ENCODE results near the gene TTC17.
"Not testable (repeated sequence)": the region's sequence is repeated elsewhere in the genome, so short reads cannot be mapped to it uniquely, and the experiment has no call there.

Gene TTC17

DNA sequence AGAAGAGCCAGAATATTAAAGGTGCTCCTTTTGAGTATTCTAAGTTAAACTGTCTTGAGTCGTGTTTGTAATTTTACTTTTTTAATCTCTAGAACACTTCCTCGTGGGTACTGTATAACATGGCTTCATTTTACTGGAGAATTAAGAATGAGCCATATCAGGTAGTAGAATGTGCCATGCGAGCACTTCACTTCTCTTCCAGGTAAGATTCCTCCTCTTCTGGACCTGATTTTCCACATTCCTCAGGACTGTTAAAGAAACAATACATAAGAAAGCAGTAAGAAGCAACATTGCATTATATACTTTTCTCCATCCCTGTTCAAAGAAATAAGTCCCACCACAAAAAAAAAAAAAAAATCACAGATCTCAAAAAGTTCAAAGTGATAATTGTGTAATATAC lies 37.9 kb downstream of the TTC17 start:
- Histone ChIP-seq H3K36me3 (ENCODE audit: low read depth) (peaks cover 91% of the 10 kb centered on the region), H3K9me3 (ENCODE audit: severe bottlenecking) (no peaks in the 10 kb centered on the region), H3K27me3 (ENCODE audit: insufficient read depth, poor library complexity, severe bottlenecking) (no peaks in the 10 kb centered on the region), H3K4me3 (ENCODE audit: severe bottlenecking) (no peak overlapping the region), H3K27ac (ENCODE audit: poor library complexity, severe bottlenecking) (no peak overlapping the region), H3K4me1 (ENCODE audit: insufficient read depth, poor library complexity, severe bottlenecking) (no peaks in the 10 kb centered on the region)
- no peak for DNase-seq (ENCODE audit: low spot score)
- TF ChIP-seq, protein P1, sequence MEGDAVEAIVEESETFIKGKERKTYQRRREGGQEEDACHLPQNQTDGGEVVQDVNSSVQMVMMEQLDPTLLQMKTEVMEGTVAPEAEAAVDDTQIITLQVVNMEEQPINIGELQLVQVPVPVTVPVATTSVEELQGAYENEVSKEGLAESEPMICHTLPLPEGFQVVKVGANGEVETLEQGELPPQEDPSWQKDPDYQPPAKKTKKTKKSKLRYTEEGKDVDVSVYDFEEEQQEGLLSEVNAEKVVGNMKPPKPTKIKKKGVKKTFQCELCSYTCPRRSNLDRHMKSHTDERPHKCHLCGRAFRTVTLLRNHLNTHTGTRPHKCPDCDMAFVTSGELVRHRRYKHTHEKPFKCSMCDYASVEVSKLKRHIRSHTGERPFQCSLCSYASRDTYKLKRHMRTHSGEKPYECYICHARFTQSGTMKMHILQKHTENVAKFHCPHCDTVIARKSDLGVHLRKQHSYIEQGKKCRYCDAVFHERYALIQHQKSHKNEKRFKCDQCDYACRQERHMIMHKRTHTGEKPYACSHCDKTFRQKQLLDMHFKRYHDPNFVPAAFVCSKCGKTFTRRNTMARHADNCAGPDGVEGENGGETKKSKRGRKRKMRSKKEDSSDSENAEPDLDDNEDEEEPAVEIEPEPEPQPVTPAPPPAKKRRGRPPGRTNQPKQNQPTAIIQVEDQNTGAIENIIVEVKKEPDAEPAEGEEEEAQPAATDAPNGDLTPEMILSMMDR (IDR thresholded peaks at IDR 0.05; ENCODE audit: poor library complexity, severe bottlenecking), result no peak
- ATAC-seq (ENCODE audit: low read depth), result no peak

DNA sequence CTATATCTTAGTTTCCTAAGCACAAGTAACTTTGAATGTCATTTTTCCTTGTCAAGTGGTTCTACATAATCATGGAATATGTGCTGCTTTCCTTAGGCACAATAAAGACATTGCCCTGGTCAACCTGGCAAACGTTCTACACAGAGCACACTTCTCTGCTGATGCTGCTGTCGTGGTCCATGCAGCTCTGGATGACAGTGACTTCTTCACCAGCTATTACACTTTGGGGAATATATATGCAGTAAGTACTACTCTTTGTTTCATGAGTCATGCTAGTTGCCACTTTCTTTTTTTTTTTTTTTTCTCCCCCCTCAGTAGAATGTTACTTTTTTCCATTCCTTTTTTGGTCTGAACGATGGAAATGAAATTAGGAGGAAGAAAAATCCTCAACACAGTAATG lies 38.5 kb downstream of the TTC17 start:
- DNase-seq (ENCODE audit: low spot score) (no peak), ATAC-seq (ENCODE audit: low read depth) (no peak)
- H3K4me1 ChIP-seq (ENCODE audit: insufficient read depth, poor library complexity, severe bottlenecking), result no peaks in the 10 kb centered on the region
- no peaks in the 10 kb centered on the region for H3K9me3 ChIP-seq (ENCODE audit: severe bottlenecking)
- H3K27ac ChIP-seq (ENCODE audit: poor library complexity, severe bottlenecking), result no peak overlapping the region
- peaks cover 91% of the 10 kb centered on the region for H3K36me3 ChIP-seq (ENCODE audit: low read depth)
- no peak overlapping the region for H3K4me3 ChIP-seq (ENCODE audit: severe bottlenecking)
- no peaks in the 10 kb centered on the region for H3K27me3 ChIP-seq (ENCODE audit: insufficient read depth, poor library complexity, severe bottlenecking)
- TF ChIP-seq, protein P1 (IDR thresholded peaks at IDR 0.05; ENCODE audit: poor library complexity, severe bottlenecking), result no peak

DNA sequence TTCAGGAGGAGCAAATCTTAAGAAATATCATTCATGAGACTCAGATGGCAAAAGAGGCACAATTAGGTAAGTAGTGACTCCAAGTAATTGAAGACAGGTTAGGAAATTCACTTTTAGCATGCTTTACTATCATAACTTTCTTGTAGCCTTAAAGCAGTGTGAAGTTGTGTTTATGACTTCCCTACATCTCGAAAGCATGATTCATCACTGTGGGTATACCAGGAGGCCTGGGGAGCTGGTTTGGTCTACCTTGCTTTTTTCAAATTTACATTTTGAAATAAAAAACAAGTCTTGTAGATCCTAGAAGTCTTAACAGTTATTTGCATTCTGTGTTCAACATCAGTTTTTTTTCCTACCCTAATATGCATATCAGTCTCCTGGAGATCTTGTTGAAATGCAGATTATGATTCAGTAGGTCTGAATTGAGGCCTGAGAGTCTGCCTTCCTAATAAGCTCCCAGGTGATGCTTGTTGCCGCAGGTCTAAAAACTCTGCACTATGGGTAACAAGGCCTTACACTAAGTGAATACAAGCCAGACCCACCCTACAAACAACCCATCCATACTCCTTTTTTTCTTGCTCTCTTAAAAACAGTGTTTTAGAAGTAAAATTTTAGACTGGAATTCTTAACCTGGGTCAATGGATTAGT lies 41.4 kb downstream of the TTC17 start:
- H3K4me1 ChIP-seq (ENCODE audit: insufficient read depth, poor library complexity, severe bottlenecking), result peaks cover 9% of the 10 kb centered on the region
- no peaks in the 10 kb centered on the region for H3K27me3 ChIP-seq (ENCODE audit: insufficient read depth, poor library complexity, severe bottlenecking)
- no peak overlapping the region for H3K27ac ChIP-seq (ENCODE audit: poor library complexity, severe bottlenecking)
- DNase-seq (ENCODE audit: low spot score) (no peak), ATAC-seq (ENCODE audit: low read depth) (no peak; the same call in 2 of the 3 replicates)
- H3K9me3 ChIP-seq (ENCODE audit: severe bottlenecking), result no peaks in the 10 kb centered on the region
- H3K4me3 ChIP-seq (ENCODE audit: severe bottlenecking), result no peak overlapping the region
- H3K36me3 ChIP-seq (ENCODE audit: low read depth), result peaks cover 99% of the 10 kb centered on the region
- TF ChIP-seq, protein P1 (IDR thresholded peaks at IDR 0.05; ENCODE audit: poor library complexity, severe bottlenecking), result no peak

DNA sequence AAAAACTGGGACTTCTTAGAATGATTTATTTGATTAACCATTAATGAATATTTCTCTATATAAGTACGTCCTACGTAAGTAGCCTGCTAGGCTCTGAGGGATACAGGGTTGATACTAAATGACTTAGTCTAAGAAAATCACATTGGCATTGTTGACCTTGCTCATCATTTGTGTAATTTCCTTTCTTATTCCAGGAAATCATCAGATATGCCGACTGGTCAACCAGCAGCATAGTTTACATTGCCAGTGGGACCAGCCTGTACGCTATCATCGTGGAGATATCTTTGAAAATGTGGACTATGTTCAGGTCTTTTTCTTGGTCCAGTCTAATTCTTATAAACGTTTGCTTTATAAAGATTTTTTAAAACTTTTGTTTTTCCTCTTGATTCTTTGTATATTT lies 42.5 kb downstream of the TTC17 start:
- no peaks in the 10 kb centered on the region for H3K9me3 ChIP-seq (ENCODE audit: severe bottlenecking)
- no peaks in the 10 kb centered on the region for H3K27me3 ChIP-seq (ENCODE audit: insufficient read depth, poor library complexity, severe bottlenecking)
- no peak overlapping the region for H3K27ac ChIP-seq (ENCODE audit: poor library complexity, severe bottlenecking)
- no peak overlapping the region for H3K4me3 ChIP-seq (ENCODE audit: severe bottlenecking)
- peaks cover 9% of the 10 kb centered on the region for H3K4me1 ChIP-seq (ENCODE audit: insufficient read depth, poor library complexity, severe bottlenecking)
- ATAC-seq (ENCODE audit: low read depth) (no peak), DNase-seq (ENCODE audit: low spot score) (no peak)
- TF ChIP-seq, protein P1 (IDR thresholded peaks at IDR 0.05; ENCODE audit: poor library complexity, severe bottlenecking), result no peak
- H3K36me3 ChIP-seq (ENCODE audit: low read depth), result peaks cover 100% of the 10 kb centered on the region

DNA sequence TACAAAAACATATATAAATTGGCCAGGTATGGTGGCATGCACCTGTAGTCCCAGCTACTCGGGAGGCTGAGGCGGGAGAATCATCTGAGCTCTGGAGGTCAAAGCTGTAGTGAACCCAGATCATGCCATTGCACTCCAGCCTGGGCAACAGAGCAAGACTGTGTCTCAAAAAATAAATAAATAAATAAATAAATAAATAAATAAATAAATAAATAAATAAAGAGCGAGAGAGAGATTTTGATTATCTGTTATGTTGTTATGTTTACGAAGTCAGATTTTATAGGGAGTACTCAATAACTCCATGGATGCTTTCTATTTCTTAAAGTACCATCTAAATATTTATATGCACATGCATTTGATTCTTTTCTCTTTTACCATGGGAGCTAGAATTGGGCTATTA lies 43.1 kb downstream of the TTC17 start:
- ATAC-seq (ENCODE audit: low read depth); H3K4me3 ChIP-seq (ENCODE audit: severe bottlenecking); H3K27ac ChIP-seq (ENCODE audit: poor library complexity, severe bottlenecking); H3K4me1 ChIP-seq (ENCODE audit: insufficient read depth, poor library complexity, severe bottlenecking); H3K9me3 ChIP-seq (ENCODE audit: severe bottlenecking); DNase-seq (ENCODE audit: low spot score); H3K27me3 ChIP-seq (ENCODE audit: insufficient read depth, poor library complexity, severe bottlenecking): not testable (repeated sequence)
- H3K36me3 ChIP-seq (ENCODE audit: low read depth), result peaks cover 100% of the 10 kb centered on the region

All from RWPE2 (cell line).